Mucosa of descending colon (tissue), 3 donors: Measurements from ENCODE around the gene DCC. TPM values are rescaled to one million over a fixed set of nuclear protein-coding genes. Genes with fewer than 3 reads are reported as not detected.
A peak's percentile ranks its signal among the peaks of the same experiment; 100 is the strongest.

Experiments used
- ATAC-seq: fragments of 200-7000 bp; cut with Tn5 transposase; one replicate; pipeline ENCODE4 v1.9.1; 2020; ENCODE audit warnings: mild to moderate bottlenecking, moderate library complexity
- DNase-seq, 3 donors: peaks; one replicate each; pipeline ENCODE4 v3.0.0-alpha.2; 2020
- H3K36me3 ChIP-seq: fragments of 200-600 bp; one replicate; pipeline ENCODE4 v1.8.0; 2021; ENCODE audit warnings: low read depth, mild to moderate bottlenecking
- H3K4me1 ChIP-seq: fragments of 200-600 bp; one replicate; pipeline ENCODE4 v1.8.0; 2021; ENCODE audit warnings: low read depth, mild to moderate bottlenecking
- H3K4me3 ChIP-seq: fragments of 200-600 bp; one replicate; pipeline ENCODE4 v1.8.0; 2021; ENCODE audit warnings: mild to moderate bottlenecking
- H3K9me3 ChIP-seq: fragments of 200-600 bp; one replicate; pipeline ENCODE4 v1.8.0; 2021; ENCODE audit warnings: mild to moderate bottlenecking
- CTCF ChIP-seq: fragments of 200-600 bp; IDR thresholded peaks from one replicate; pipeline ENCODE4 v1.8.0; 2022; ENCODE audit warnings: antibody characterized with exemption, mild to moderate bottlenecking
- intact Hi-C, 2 donors: fragments of 100-400 bp; cut with DNase I in 1 of 2; cut with micrococcal nuclease in 1 of 2; formaldehyde crosslinking; loops; one replicate each; pipeline versions ENCODE4 v1.11.0 to v1.11.1; 2022; cut with DNase I, micrococcal nuclease
- total RNA-seq, 3 donors: library from RNA; stranded (reverse); fragmentation: NEBNext Ultra II Directional in 2 of 3; extraction: Animal tissue kit (Norgen Biotek cat#: 25700) in 2 of 3; gene quantifications; one replicate each; pipeline versions ENCODE4 v1.2.1 to v1.2.4, GENCODE V29; 2021 to 2023
- donor health status: DM: no; HTN: no; CAD: no; lungs with moderate emphysema.
- donor health status: DM: no; HTN: no; CAD: no.
- donor health status: DM: no; HTN: yes; CAD: no.

Gene DCC
- total RNA-seq, 3 donors from 2014 or later = 0.26 to 1.3 (median 0.34) TPM

GRCh38 chr18:52730972-52731619 is 391.1 kb downstream of the DCC start:
- DNase-seq = no peak
- H3K9me3 ChIP-seq = no peaks in the 10 kb centered on the region
- TF ChIP-seq CTCF = no peak
- intact Hi-C loops = no loop called here
- no peak overlapping the region for H3K4me3 ChIP-seq
- ATAC-seq = no peak
- H3K4me1 ChIP-seq = no peaks in the 10 kb centered on the region
- no peaks in the 10 kb centered on the region for H3K36me3 ChIP-seq

DNA sequence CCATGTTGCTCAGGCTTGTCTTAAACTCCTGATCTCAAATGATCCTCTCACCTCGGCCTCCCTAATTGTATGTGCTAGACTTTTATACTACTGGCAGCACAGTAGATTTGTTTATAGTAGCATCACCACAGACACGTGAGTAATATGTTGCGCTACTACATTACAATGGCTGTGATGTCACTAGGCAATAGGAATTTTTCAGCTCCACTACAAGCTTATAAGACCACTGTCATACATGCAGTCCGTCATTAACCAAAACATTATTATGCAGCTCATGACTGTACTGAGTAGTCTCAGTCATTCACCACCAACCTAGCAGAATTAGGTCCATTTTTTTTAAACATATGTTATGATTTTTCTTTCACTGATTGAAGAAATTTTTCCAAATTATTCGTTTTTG is 398.9 kb downstream of the DCC start:
- no peak for ATAC-seq

DNA sequence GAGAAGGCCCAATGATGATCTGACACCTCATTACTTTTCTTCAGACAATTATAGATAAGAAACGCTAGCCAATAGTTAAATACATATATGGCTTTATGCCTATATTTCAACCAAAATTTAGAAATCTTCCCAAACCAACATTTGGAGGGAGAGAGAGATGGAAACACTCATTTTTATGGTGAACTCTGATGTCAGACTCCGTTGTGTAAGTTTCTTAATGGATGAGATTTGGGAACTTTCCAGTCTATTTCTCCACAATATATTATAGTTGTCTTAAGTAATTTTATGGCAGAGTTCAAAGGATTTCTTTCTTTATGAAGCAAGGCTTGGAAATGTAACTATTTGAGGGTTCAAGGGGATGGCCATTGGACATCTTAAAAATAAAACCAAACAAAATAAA is 407.0 kb downstream of the DCC start:
- TF ChIP-seq CTCF = no peak
- Histone ChIP-seq H3K36me3 (no peaks in the 10 kb centered on the region), H3K9me3 (no peaks in the 10 kb centered on the region), H3K4me1 (no peaks in the 10 kb centered on the region), H3K4me3 (no peak overlapping the region)
- DNase-seq (no peak), ATAC-seq (no peak)
- intact Hi-C loops = no loop called here

More for the DNA sequence above, 398.9 kb downstream of the DCC start:
- H3K4me3 ChIP-seq = no peak overlapping the region
- H3K9me3 ChIP-seq = no peaks in the 10 kb centered on the region
- intact Hi-C loops = no loop called here
- H3K4me1 ChIP-seq = no peaks in the 10 kb centered on the region
- DNase-seq = no peak
- no peak for TF ChIP-seq CTCF
- no peaks in the 10 kb centered on the region for H3K36me3 ChIP-seq

DNA sequence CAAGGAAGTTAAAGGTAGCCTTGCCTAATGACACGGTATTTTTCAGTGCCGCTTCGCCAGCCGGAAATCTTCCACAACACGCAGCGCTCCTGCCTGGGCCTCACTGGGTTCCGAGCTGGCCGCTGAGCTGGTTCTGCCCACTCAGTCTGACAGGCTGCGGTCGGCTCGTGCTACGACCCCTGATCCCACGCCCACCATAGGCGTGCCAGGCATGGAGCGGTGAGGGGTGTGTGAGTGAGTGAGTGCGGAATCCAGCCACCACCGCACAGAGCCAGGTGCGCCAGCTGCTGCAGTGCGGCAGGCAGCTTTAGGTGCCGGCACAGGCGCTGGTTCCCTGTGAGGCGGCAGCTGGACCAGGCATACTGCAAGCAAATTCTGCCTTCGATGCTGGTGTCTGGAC is 407.9 kb downstream of the DCC start:
- no peaks in the 10 kb centered on the region for H3K4me1 ChIP-seq
- no peak overlapping the region for H3K4me3 ChIP-seq
- DNase-seq = peak in 1 of 3 donors; percentile 33
- no peaks in the 10 kb centered on the region for H3K36me3 ChIP-seq
- no peaks in the 10 kb centered on the region for H3K9me3 ChIP-seq
- ATAC-seq = no peak
- no peak for TF ChIP-seq CTCF
- intact Hi-C loops = no loop called here

DNA sequence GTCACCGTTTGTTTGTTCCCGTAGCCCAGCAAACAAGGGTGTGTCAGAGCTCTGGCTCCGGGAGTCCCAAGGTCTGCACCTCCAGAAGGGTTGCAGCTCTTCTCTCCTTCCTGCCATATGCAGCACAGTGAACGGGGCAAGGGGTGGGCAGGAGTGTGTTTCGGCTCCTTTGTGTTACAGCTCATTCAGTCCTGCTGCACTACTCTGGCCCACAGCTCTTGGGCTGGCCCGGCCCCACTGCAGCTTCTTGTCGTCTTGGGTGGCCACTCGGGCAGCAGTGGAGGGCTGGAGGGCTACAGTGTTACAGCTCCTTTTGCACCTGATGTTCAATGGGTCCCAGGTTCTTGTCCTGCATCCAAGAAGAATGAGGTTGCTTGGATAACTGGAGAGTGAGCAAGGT is 408.3 kb downstream of the DCC start:
- DNase-seq (no peak), ATAC-seq (no peak)
- no peak overlapping the region for H3K4me3 ChIP-seq
- no peaks in the 10 kb centered on the region for H3K4me1 ChIP-seq
- no peaks in the 10 kb centered on the region for H3K9me3 ChIP-seq
- no peaks in the 10 kb centered on the region for H3K36me3 ChIP-seq
- no peak for TF ChIP-seq CTCF
- intact Hi-C loops = no loop called here

- intact Hi-C loops = no loop called here
- no peak overlapping the region for H3K4me3 ChIP-seq
- no peaks in the 10 kb centered on the region for H3K9me3 ChIP-seq
- H3K4me1 ChIP-seq = no peaks in the 10 kb centered on the region
- H3K36me3 ChIP-seq = no peaks in the 10 kb centered on the region
- ATAC-seq (no peak), DNase-seq (no peak)
- no peak for TF ChIP-seq CTCF
Observed at GRCh38 chr18:52749542-52749941, 409.5 kb downstream of the DCC start.
